Tibial nerve (tissue), 3 donors: ENCODE measurements around the gene MANBA.

Experiments used
- CTCF ChIP-seq, 5 experiments: fragments of 200-600 bp in 3 of 5; fragments of 450-650 bp in 2 of 5; sonication (generic) in 3 of 5; IDR thresholded peaks; one replicate each; pipeline ENCODE4 v1.5.1; 2016 to 2019; ENCODE audit warnings: antibody characterized with exemption in 5 of 5, mild to moderate bottlenecking in 3 of 5, moderate library complexity in 2 of 5
- POLR2A ChIP-seq, 2 donors: fragments of 450-650 bp; IDR thresholded peaks; one replicate each; pipeline ENCODE4 v1.6.1; 2017; ENCODE audit warnings: antibody characterized with exemption in 2 of 2, mild to moderate bottlenecking in 2 of 2, moderate library complexity in 2 of 2

GRCh38 chr4:102684610-102685052 lies 76.1 kb downstream of the MANBA start:
- TF ChIP-seq CTCF (IDR thresholded peaks at IDR 0.05) (no peak), POLR2A (IDR thresholded peaks at IDR 0.05) (no peak)
